Measurements from ENCODE around the gene TRERF1.

The TRERF1 gene

GRCh38 chr6:42251911-42252637, 199.7 kb downstream of the TRERF1 start:
- Mint-ChIP-seq H3K27me3 (ENCODE audit: low read depth) (peaks cover 12% of the 10 kb centered on the region), H3K27ac (peak overlapping the region; percentile 90 to 97 (median 96)), H3K4me3 (peak overlapping the region in 1 of 3 experiments; percentile 37), H3K4me1 (peaks cover 45% of the 10 kb centered on the region), H3K9me3 (no peaks in the 10 kb centered on the region), H3K36me3 (ENCODE audit: low read depth) (peaks cover 75% of the 10 kb centered on the region)
- TF ChIP-seq CTCF (IDR thresholded peaks at IDR 0.05; ENCODE audit: unreplicated experiment in 3 of 3): no peak

GRCh38 chr6:42251500-42251899, 200.2 kb downstream of the TRERF1 start:
- peaks cover 42% of the 10 kb centered on the region for H3K4me1 Mint-ChIP-seq
- H3K4me3 Mint-ChIP-seq: peak overlapping the region in 1 of 3 experiments; percentile 37
- peaks cover 12% of the 10 kb centered on the region for H3K27me3 Mint-ChIP-seq (ENCODE audit: low read depth)
- peak overlapping the region; percentile 90 to 97 (median 96) for H3K27ac Mint-ChIP-seq
- no peak for TF ChIP-seq CTCF (IDR thresholded peaks at IDR 0.05; ENCODE audit: unreplicated experiment in 3 of 3)
- peaks cover 73% of the 10 kb centered on the region for H3K36me3 Mint-ChIP-seq (ENCODE audit: low read depth)
- H3K9me3 Mint-ChIP-seq: no peaks in the 10 kb centered on the region

- no peak overlapping the region for H3K4me3 Mint-ChIP-seq
- H3K9me3 Mint-ChIP-seq: no peaks in the 10 kb centered on the region
- H3K4me1 Mint-ChIP-seq: peaks cover 42% of the 10 kb centered on the region
- H3K27me3 Mint-ChIP-seq (ENCODE audit: low read depth): peaks cover 12% of the 10 kb centered on the region
- TF ChIP-seq CTCF (IDR thresholded peaks at IDR 0.05; ENCODE audit: unreplicated experiment in 3 of 3): no peak
- peak overlapping the region; percentile 32 to 97 (median 90) for H3K27ac Mint-ChIP-seq
- peaks cover 69% of the 10 kb centered on the region for H3K36me3 Mint-ChIP-seq (ENCODE audit: low read depth)
Measured at GRCh38 chr6:42250274-42250931, 201.3 kb downstream of the TRERF1 start.

GRCh38 chr6:42249279-42249678, 202.4 kb downstream of the TRERF1 start:
- Mint-ChIP-seq H3K4me1 (peaks cover 42% of the 10 kb centered on the region), H3K27me3 (ENCODE audit: low read depth) (peaks cover 9% of the 10 kb centered on the region), H3K9me3 (no peaks in the 10 kb centered on the region), H3K27ac (no peak overlapping the region), H3K36me3 (ENCODE audit: low read depth) (peaks cover 70% of the 10 kb centered on the region), H3K4me3 (no peak overlapping the region)
- no peak for TF ChIP-seq CTCF (IDR thresholded peaks at IDR 0.05; ENCODE audit: unreplicated experiment in 3 of 3)

- H3K4me3 Mint-ChIP-seq: no peak overlapping the region
- no peaks in the 10 kb centered on the region for H3K9me3 Mint-ChIP-seq
- no peak overlapping the region for H3K27ac Mint-ChIP-seq
- peaks cover 6% of the 10 kb centered on the region for H3K27me3 Mint-ChIP-seq (ENCODE audit: low read depth)
- no peak for TF ChIP-seq CTCF (IDR thresholded peaks at IDR 0.05; ENCODE audit: unreplicated experiment in 3 of 3)
- no peaks in the 10 kb centered on the region for H3K4me1 Mint-ChIP-seq
- H3K36me3 Mint-ChIP-seq (ENCODE audit: low read depth): peaks cover 50% of the 10 kb centered on the region
Measured at GRCh38 chr6:42243046-42243445, 208.7 kb downstream of the TRERF1 start.

All from nephron (organoid).